Sigmoid colon (tissue), 4 donors: ENCODE measurements around the gene ST6GALNAC2.

Experiments used
- CTCF ChIP-seq, 4 experiments: fragments of 450-650 bp in 3 of 4; fragments of 200-600 bp in 1 of 4; IDR thresholded peaks; one replicate each; pipeline ENCODE4 v1.5.1; 2016 to 2019; ENCODE audit warnings: antibody characterized with exemption in 4 of 4, mild to moderate bottlenecking in 3 of 4, moderate library complexity in 2 of 4
- EP300 ChIP-seq, 4 donors: sonication (generic); formaldehyde crosslinking; IDR thresholded peaks; one replicate each; pipeline ENCODE4 v1.6.1; 2017; ENCODE audit warnings: antibody characterized with exemption in 4 of 4
- POLR2A ChIP-seq, 2 donors: fragments of 450-650 bp; IDR thresholded peaks; one replicate each; pipeline ENCODE4 v1.6.1; 2016; ENCODE audit warnings: antibody characterized with exemption in 2 of 2, mild to moderate bottlenecking in 2 of 2, moderate library complexity in 2 of 2
- POLR2AphosphoS5 ChIP-seq, 4 donors: sonication (generic); formaldehyde crosslinking; IDR thresholded peaks; one replicate each; pipeline ENCODE4 v1.6.1; 2017; ENCODE audit warnings: antibody characterized with exemption in 4 of 4

GRCh38 chr17:76524598-76525512 lies 60.8 kb downstream of the ST6GALNAC2 start:
- no peak for TF ChIP-seq CTCF (IDR thresholded peaks at IDR 0.05)
- TF ChIP-seq EP300 (IDR thresholded peaks at IDR 0.05): no peak
- no peak for TF ChIP-seq POLR2A (IDR thresholded peaks at IDR 0.05)
- no peak for TF ChIP-seq POLR2AphosphoS5 (IDR thresholded peaks at IDR 0.05)
